Activated T-helper 1 cell treated with anti-CD3 and anti-CD28 coated beads, Interleukin-12 subunit alpha, Interleukin-12 subunit beta, Interleukin-2, Interleukin-4 antibody, amounts not matched to agents 30 ng/mL and 10 ng/mL and 1 ng/mL, durations not matched to agents 14 hours and 24 hours and 36 hours (primary cell): ENCODE results near the gene TP63. TPM values are rescaled to one million over a fixed set of nuclear protein-coding genes. Genes with fewer than 3 reads are reported as not detected.

Experiments used
- DNase-seq: peaks from one replicate; pipeline ENCODE4 v3.0.0; 2021; ENCODE audit warnings: low spot score
- H3K27ac Mint-ChIP-seq: one replicate; pipeline ENCODE4 v1.8.0; 2021; ENCODE audit warnings: mild to moderate bottlenecking, mixed read lengths
- H3K27me3 Mint-ChIP-seq: one replicate; pipeline ENCODE4 v1.8.0; 2022; ENCODE audit warnings: mild to moderate bottlenecking, moderate library complexity, mixed read lengths; ENCODE audit not compliant: insufficient read depth
- H3K36me3 Mint-ChIP-seq: one replicate; pipeline ENCODE4 v1.8.0; 2021; ENCODE audit warnings: low read depth, mixed read lengths
- H3K4me1 Mint-ChIP-seq: one replicate; pipeline ENCODE4 v1.8.0; 2021; ENCODE audit warnings: low read depth, mixed read lengths
- H3K4me3 Mint-ChIP-seq: one replicate; pipeline ENCODE4 v1.8.0; 2021; ENCODE audit warnings: mild to moderate bottlenecking, moderate library complexity, mixed read lengths
- H3K9me3 Mint-ChIP-seq: one replicate; pipeline ENCODE4 v1.8.0; 2021; ENCODE audit warnings: mixed read lengths
- intact Hi-C: fragments of 100-400 bp; cut with micrococcal nuclease; formaldehyde crosslinking; loops from one replicate; pipeline ENCODE4 v1.15.1; 2024
- total RNA-seq: library from RNA; stranded (reverse); gene quantifications from 2 replicates; pipeline ENCODE4 v1.2.3, GENCODE V29; 2022

TP63 gene
- total RNA-seq, 1 donor from 2014 or later, result 0.67 TPM

DNA sequence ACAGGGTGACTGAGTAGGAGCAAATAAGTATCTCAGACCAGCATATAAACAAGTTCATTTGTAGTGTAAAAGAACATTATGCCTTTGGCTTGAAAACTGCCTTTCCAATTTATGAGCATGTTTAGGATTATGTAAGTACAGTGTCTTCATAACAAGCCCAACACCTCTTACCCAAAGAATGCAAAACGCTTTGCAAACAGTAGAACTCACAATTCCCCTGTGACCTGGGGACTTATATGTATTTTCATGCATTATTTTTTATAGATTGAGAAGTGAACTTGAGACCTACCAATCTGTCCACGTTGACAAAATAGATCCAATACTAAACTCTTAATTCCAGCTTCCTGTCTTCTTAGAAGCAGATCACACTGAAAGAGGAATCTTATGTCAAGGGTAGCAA lies 202.1 kb downstream of the TP63 start:
- Mint-ChIP-seq H3K4me1 (no peaks in the 10 kb centered on the region), H3K4me3 (no peak overlapping the region), H3K9me3 (no peaks in the 10 kb centered on the region), H3K27ac (no peak overlapping the region), H3K27me3 (peaks cover 2% of the 10 kb centered on the region), H3K36me3 (no peaks in the 10 kb centered on the region)
- no peak for DNase-seq
- intact Hi-C loops, result no loop called here

DNA sequence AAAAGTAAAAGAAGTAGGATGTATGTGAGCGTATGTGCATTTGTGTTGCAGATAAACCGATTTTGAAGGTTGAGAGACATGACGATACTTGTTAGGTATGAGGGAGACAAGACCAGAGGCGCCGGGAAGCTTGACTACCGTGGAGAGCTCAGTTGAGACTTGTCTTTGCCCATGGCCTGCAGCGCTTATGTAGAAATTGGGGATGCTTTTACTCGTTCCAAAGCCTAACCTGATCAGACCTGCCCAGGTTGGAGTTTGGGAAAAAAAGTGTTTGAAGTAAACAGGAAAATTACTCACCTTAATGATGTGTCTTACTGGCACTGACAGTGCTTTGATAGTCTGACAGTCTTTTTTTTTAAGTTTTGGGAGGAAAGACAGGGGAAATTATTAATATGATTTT lies 202.8 kb downstream of the TP63 start:
- Mint-ChIP-seq H3K36me3 (no peaks in the 10 kb centered on the region), H3K9me3 (no peaks in the 10 kb centered on the region), H3K27me3 (peaks cover 2% of the 10 kb centered on the region), H3K27ac (no peak overlapping the region), H3K4me1 (no peaks in the 10 kb centered on the region), H3K4me3 (no peak overlapping the region)
- intact Hi-C loops, result no loop called here
- no peak for DNase-seq

DNA sequence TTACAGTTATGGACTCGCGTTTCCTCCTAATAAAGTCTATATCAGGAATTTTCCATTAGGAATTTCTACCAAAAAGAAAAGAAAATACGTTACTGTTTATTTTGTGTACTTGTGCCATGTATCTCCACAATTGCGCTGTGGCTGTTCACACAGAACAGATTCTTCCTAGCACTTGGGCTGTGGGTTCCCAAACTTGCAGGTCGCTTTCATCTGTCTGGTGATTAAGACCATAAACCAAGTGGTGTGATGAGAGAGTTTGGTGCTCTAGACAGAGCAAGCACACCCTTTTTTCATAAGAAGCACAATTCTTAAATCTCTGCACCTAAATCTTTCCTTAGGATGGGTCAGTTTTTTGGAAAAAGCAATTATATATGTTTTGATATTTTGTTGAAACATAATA lies 203.3 kb downstream of the TP63 start:
- no peaks in the 10 kb centered on the region for H3K9me3 Mint-ChIP-seq
- peaks cover 2% of the 10 kb centered on the region for H3K27me3 Mint-ChIP-seq
- H3K36me3 Mint-ChIP-seq, result no peaks in the 10 kb centered on the region
- H3K27ac Mint-ChIP-seq, result no peak overlapping the region
- DNase-seq, result no peak
- H3K4me3 Mint-ChIP-seq, result no peak overlapping the region
- intact Hi-C loops, result no loop called here
- H3K4me1 Mint-ChIP-seq, result no peaks in the 10 kb centered on the region

DNA sequence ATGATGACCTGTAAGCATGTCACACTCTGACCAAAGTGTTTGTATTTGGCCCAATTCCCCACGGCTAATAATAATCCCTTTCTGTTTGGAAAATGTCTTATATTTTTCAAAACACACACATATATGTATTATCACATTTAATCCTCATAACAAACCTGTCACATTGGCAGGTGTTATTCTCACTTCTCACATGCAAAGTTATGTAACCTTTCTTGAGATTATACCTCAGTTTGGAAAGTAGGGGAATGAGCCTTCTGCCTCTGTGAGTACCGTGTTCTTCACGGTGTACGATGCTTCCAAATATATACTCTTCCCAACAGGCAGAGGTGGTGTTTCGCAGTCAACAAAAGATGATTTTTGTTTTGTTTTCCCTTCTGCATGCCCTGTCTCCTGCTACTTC lies 205.6 kb downstream of the TP63 start:
- H3K9me3 Mint-ChIP-seq, result no peaks in the 10 kb centered on the region
- H3K4me3 Mint-ChIP-seq, result no peak overlapping the region
- peaks cover 7% of the 10 kb centered on the region for H3K4me1 Mint-ChIP-seq
- H3K36me3 Mint-ChIP-seq, result no peaks in the 10 kb centered on the region
- intact Hi-C loops, result no loop called here
- DNase-seq, result no peak
- H3K27ac Mint-ChIP-seq, result no peak overlapping the region
- peaks cover 2% of the 10 kb centered on the region for H3K27me3 Mint-ChIP-seq

DNA sequence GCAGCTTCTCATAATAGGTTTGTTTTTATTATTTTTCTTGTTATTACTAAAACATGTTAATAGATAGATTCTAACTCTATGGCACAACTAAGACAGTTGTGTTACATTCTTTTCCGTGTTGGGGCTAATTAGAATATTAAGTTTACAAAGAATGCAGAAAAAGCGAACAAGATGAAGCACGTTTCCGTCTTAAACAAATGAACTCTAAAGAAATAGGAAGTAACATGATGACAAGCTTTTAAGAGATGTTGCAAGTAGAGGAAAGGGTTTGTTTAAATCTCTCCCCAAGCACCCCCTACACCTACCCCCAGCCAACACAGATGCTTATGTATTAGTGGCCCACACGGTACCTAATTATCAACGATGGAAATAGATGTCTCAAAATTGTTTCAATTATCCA lies 207.1 kb downstream of the TP63 start:
- Mint-ChIP-seq H3K9me3 (no peaks in the 10 kb centered on the region), H3K4me1 (peaks cover 11% of the 10 kb centered on the region), H3K36me3 (no peaks in the 10 kb centered on the region), H3K27me3 (no peaks in the 10 kb centered on the region), H3K27ac (no peak overlapping the region), H3K4me3 (no peak overlapping the region)
- no peak for DNase-seq
- intact Hi-C loops, result no loop called here

DNA sequence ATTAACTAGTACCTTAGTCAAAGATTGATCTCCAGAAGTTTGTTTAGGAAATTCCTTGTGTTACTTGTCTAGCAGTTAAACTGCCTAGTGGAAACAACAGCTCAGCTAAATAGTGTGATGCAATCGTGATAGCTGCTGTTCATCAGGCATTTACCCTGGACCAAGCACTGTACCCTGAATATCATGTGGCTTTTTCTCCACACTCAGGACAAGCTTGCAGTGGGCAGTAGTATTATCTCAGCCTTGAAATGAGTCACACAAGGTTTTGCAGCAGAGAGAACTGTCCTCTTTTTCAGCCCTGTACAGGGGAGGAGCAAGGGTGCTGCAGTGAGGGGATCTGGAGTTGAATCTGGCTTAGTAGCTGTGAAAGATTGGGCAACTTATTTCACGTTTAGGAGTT lies 208.4 kb downstream of the TP63 start:
- intact Hi-C loops, result no loop called here
- H3K4me3 Mint-ChIP-seq, result no peak overlapping the region
- H3K27me3 Mint-ChIP-seq, result no peaks in the 10 kb centered on the region
- H3K27ac Mint-ChIP-seq, result no peak overlapping the region
- DNase-seq, result no peak
- peaks cover 11% of the 10 kb centered on the region for H3K4me1 Mint-ChIP-seq
- no peaks in the 10 kb centered on the region for H3K9me3 Mint-ChIP-seq
- H3K36me3 Mint-ChIP-seq, result no peaks in the 10 kb centered on the region

DNA sequence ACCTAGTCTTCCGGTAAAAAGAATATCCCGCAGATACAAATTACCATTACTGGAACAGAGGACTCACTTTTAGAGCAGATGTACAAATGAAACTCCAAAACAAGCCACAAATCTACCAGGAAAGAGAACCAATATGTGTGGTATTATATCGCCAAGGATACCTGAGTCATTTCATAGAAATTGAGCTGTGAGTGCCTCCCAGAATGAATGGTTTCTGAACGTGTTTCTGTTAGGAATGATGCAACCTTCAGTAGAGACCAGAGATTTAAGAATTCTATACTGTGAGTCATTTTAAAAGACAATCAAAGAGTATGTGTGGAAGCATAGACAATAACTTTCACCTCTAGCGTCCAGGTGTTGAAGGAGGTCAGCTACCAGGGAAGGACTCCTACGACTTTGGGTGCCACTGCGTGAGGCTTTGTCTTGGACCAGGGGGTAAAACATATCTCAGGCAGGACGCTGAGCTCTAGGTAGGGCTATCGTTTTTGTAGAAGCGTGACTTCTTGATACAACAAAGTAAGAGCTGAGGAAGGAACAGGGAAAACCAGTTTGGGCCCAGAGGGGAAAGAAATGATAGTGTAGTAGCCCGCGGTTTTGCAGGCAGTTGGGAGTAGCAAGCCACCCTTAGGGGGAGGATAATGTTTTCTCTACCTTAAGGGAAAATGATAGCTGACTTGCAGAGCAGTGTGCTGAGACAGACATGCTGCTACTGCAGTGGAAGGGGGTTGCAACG lies 210.4 kb downstream of the TP63 start:
- H3K4me3 Mint-ChIP-seq, result no peak overlapping the region

DNA sequence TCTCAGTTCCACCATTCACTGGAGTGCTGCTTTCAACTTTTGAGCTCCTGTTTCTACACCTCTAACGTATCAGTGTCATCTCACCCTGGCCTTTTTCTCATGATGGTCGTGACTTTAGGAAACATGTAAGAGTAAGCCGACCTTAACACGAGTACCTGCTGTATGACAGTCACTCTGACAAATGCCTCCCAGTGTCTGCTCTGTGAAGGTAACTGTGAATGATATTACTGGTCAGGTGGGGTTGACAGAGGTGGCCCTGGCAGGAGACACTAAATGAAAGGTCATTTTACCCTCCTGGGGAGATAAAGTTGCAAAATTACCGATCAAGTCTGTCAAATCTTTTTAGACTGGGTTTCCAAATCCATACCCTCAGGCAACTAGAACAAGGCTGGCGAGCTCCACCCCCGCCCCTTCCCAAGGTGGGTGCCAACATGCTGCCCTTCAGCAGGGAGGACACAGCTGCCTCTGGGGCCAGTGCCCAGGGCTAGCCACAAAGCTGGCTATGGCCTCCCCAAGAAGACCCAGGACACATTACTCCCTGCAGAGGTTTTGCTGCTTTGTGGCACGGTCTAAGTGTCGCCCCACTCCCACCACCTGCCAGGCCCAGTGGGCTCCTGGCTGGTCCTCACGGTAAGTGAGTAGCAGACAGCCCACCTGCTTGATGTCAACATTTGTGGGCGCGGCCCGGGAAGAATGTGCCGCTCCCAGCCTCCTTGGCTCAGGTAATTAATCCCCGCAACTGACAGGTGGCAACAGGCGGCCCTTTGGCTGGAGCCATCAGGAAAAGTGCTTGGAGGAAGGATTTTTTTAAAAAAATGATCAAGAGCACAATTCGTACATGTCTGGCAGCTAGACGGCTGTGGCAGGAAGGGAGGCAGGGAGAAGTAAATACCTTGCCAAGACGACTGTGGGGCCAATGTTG lies 211.8 kb downstream of the TP63 start:
- Mint-ChIP-seq H3K36me3 (no peaks in the 10 kb centered on the region), H3K27ac (no peak overlapping the region), H3K4me1 (peaks cover 11% of the 10 kb centered on the region)

More for the DNA sequence above, 210.4 kb downstream of the TP63 start:
- H3K27ac Mint-ChIP-seq, result no peak overlapping the region
- intact Hi-C loops, result no loop called here
- no peaks in the 10 kb centered on the region for H3K36me3 Mint-ChIP-seq
- H3K4me1 Mint-ChIP-seq, result peaks cover 11% of the 10 kb centered on the region
- H3K9me3 Mint-ChIP-seq, result no peaks in the 10 kb centered on the region
- H3K27me3 Mint-ChIP-seq, result no peaks in the 10 kb centered on the region
- DNase-seq, result no peak

DNA sequence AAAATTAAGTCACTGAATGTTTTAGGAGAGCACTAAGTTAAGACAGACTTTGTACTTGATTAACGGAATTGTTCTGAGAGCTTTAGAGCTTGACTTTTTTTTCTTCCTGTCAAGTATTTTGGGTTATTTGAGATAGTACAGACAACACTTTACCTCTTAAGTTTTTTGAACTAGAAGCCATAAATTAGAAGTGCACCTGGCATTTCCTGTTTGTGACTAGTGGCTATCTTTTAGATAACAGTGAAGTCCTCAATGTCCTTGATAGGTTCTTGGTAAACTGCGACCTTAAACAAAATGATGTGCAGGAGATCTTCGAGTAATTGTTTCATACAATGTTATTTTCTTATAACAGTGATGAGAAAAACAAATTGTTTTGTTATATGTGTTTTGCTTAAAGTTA lies 213.9 kb downstream of the TP63 start:
- Mint-ChIP-seq H3K4me1 (peaks cover 11% of the 10 kb centered on the region), H3K27me3 (no peaks in the 10 kb centered on the region), H3K4me3 (no peak overlapping the region), H3K27ac (no peak overlapping the region), H3K9me3 (no peaks in the 10 kb centered on the region), H3K36me3 (no peaks in the 10 kb centered on the region)
- DNase-seq, result no peak
- intact Hi-C loops, result no loop called here

More for the DNA sequence above, 211.8 kb downstream of the TP63 start:
- Mint-ChIP-seq H3K4me3 (no peak overlapping the region), H3K27me3 (no peaks in the 10 kb centered on the region), H3K9me3 (no peaks in the 10 kb centered on the region)
- intact Hi-C loops, result no loop called here
- no peak for DNase-seq

DNA sequence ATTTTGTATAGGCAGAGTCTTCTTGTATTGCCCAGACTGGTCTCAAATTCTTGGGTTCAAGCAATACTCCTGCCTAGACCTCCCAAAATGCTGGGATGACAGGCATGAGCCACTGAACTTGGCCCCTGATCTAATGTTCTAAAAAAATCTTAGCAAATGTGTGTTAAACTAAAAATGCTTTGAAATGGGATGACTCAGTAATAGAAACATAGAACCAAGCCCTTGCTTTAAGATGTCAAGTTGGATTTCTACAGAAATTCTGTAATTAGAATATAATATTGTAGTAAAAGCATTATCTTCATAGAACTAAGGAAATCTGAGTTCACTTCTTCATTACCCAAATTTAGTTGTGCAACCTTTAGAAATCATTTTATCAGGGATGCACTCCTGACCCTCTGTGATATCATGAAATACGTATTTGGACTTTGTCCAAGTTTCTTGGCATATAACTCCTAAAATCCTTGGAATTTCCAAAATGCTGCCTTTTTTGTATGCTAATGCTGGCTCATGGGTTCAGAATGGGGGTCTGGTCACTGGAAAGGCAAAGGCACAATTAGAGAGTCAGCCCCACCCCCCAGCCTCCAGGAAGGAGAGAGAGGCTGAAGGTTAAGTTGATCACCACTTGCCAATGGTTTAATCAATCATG lies 217.3 kb downstream of the TP63 start:
- intact Hi-C loops, result no loop called here
- no peaks in the 10 kb centered on the region for H3K4me1 Mint-ChIP-seq
- H3K4me3 Mint-ChIP-seq, result no peak overlapping the region
- no peak overlapping the region for H3K27ac Mint-ChIP-seq
- no peaks in the 10 kb centered on the region for H3K27me3 Mint-ChIP-seq
- no peak for DNase-seq
- no peaks in the 10 kb centered on the region for H3K9me3 Mint-ChIP-seq
- H3K36me3 Mint-ChIP-seq, result no peaks in the 10 kb centered on the region

DNA sequence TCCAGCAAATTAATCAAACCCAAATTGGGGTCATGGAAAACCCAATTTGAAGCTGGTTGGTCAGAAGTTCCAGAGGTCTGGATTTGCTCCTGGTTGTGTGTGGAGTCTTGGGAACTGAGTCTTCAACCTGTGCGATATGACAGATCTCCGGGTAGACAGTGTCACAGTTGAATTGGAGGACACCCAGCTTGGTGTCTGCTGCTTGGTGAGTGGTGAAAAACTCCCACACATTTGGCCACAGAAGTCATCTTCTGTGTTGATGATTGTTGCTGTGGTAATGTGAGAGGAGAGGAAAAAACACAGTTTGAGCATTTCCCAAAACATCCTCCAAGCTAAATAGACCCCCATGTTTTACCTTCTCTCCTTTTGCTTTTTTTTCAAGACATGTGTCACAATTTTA lies 218.1 kb downstream of the TP63 start:
- no peaks in the 10 kb centered on the region for H3K4me1 Mint-ChIP-seq
- intact Hi-C loops, result no loop called here
- H3K9me3 Mint-ChIP-seq, result no peaks in the 10 kb centered on the region
- DNase-seq, result no peak
- H3K27me3 Mint-ChIP-seq, result no peaks in the 10 kb centered on the region
- H3K27ac Mint-ChIP-seq, result no peak overlapping the region
- H3K36me3 Mint-ChIP-seq, result no peaks in the 10 kb centered on the region
- H3K4me3 Mint-ChIP-seq, result no peak overlapping the region

DNA sequence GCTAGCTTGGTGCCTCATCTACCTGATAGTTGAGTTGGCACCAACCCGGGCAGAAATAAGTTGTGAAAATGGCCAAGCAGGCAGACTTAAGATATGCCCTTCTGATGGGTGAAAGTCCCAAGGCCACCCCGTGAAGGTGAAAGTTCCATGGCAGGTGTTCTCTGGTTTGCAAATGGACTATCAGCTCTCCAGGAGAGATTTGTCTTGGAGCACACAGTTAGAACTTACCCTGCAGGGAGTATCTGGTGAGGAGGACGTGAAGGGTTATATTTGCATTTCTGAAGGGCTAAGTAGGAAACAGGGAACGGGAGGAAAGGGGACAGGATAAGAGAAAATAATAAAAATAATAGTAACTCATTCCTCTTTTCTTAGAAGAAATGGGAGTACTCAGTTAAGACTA lies 220.5 kb downstream of the TP63 start:
- Mint-ChIP-seq H3K27me3 (no peaks in the 10 kb centered on the region), H3K4me3 (no peak overlapping the region), H3K36me3 (no peaks in the 10 kb centered on the region), H3K9me3 (no peaks in the 10 kb centered on the region), H3K27ac (no peak overlapping the region), H3K4me1 (no peaks in the 10 kb centered on the region)
- intact Hi-C loops, result no loop called here
- no peak for DNase-seq

DNA sequence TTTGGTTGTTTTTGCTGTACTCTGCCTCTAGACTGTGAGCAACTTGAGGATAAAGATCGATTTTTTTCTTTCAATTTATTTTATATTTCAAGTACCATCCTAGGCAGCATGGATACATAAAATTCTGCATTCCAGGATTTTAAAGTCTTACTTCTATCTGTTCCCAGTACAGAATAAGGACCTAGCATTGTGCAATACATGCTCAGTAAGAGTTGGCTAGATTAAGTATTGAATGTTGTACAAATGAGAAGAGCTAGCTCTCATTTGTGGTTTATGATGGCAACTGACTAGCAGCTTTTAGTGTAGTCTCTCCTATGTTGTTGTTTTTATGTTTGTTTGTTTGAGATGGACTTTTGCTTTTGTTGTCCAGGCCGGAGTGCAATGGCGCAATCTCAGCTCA lies 222.7 kb downstream of the TP63 start:
- no peak overlapping the region for H3K4me3 Mint-ChIP-seq
- H3K9me3 Mint-ChIP-seq, result no peaks in the 10 kb centered on the region
- H3K27ac Mint-ChIP-seq, result no peak overlapping the region
- no peaks in the 10 kb centered on the region for H3K36me3 Mint-ChIP-seq
- no peaks in the 10 kb centered on the region for H3K4me1 Mint-ChIP-seq
- intact Hi-C loops, result no loop called here
- DNase-seq, result no peak
- no peaks in the 10 kb centered on the region for H3K27me3 Mint-ChIP-seq
